Measurements from ENCODE around the gene WDR1. TPM values are rescaled to one million over a fixed set of nuclear protein-coding genes. Genes with fewer than 3 reads are reported as not detected.
A peak's percentile ranks its signal among the peaks of the same experiment; 100 is the strongest.

WDR1 gene
- total RNA-seq, 1 donor from 2014 or later, result 183 TPM

- intact Hi-C loops (cut with DNase I), result no loop called here
- no peak for ATAC-seq (ENCODE audit: poor library complexity)
- DNase-seq, result peak; percentile 2
Measured at GRCh38 chr4:10104991-10105276, 11.7 kb downstream of the WDR1 start.

- ATAC-seq (ENCODE audit: poor library complexity) (peak; percentile 15), DNase-seq (peak; percentile 37)
- intact Hi-C loops (cut with DNase I), result no loop called here
Measured at GRCh38 chr4:10104211-10104990, 12.2 kb downstream of the WDR1 start.

- ATAC-seq (ENCODE audit: poor library complexity), result no peak
- no peak for DNase-seq
- intact Hi-C loops (cut with DNase I), result no loop called here
Measured at GRCh38 chr4:10102474-10103332, 13.9 kb downstream of the WDR1 start.

GRCh38 chr4:10101671-10102473 lies 14.7 kb downstream of the WDR1 start:
- ATAC-seq (ENCODE audit: poor library complexity) (peak; percentile 62), DNase-seq (peak; percentile 67)
- intact Hi-C loops (cut with DNase I), result no loop called here

GRCh38 chr4:10100734-10101216 lies 15.8 kb downstream of the WDR1 start:
- peak; percentile 68 for DNase-seq
- peak; percentile 28 for ATAC-seq (ENCODE audit: poor library complexity)
- intact Hi-C loops (cut with DNase I), result no loop called here

GRCh38 chr4:10099499-10100325 lies 16.9 kb downstream of the WDR1 start:
- DNase-seq (no peak), ATAC-seq (ENCODE audit: poor library complexity) (no peak)
- intact Hi-C loops (cut with DNase I), result no loop called here

- intact Hi-C loops (cut with DNase I), result no loop called here
- no peak for ATAC-seq (ENCODE audit: poor library complexity)
- DNase-seq, result no peak
Measured at GRCh38 chr4:10098780-10099160, 17.8 kb downstream of the WDR1 start.

GRCh38 chr4:10097906-10098779 lies 18.5 kb downstream of the WDR1 start:
- intact Hi-C loops (cut with DNase I), result no loop called here
- no peak for ATAC-seq (ENCODE audit: poor library complexity)
- DNase-seq, result no peak

GRCh38 chr4:10096978-10097335 lies 19.6 kb downstream of the WDR1 start:
- no peak for DNase-seq
- intact Hi-C loops (cut with DNase I), result no loop called here
- no peak for ATAC-seq (ENCODE audit: poor library complexity)

GRCh38 chr4:10096201-10096977 lies 20.2 kb downstream of the WDR1 start:
- intact Hi-C loops (cut with DNase I), result no loop called here
- DNase-seq, result peak; percentile 77
- peak; percentile 68 for ATAC-seq (ENCODE audit: poor library complexity)

GRCh38 chr4:10095296-10095991 lies 21.2 kb downstream of the WDR1 start:
- ATAC-seq (ENCODE audit: poor library complexity) (no peak), DNase-seq (peak; percentile 38)
- intact Hi-C loops (cut with DNase I), result no loop called here

GRCh38 chr4:10094841-10095240 lies 21.8 kb downstream of the WDR1 start:
- DNase-seq, result peak; percentile 35
- intact Hi-C loops (cut with DNase I), result no loop called here
- ATAC-seq (ENCODE audit: poor library complexity), result no peak

- DNase-seq (peak; percentile 74), ATAC-seq (ENCODE audit: poor library complexity) (peak; percentile 59)
- intact Hi-C loops (cut with DNase I), result no loop called here
Measured at GRCh38 chr4:10093801-10094552, 22.6 kb downstream of the WDR1 start.

- DNase-seq (peak; percentile 47), ATAC-seq (ENCODE audit: poor library complexity) (no peak)
- intact Hi-C loops (cut with DNase I), result no loop called here
Measured at GRCh38 chr4:10093271-10093621, 23.4 kb downstream of the WDR1 start.

- intact Hi-C loops (cut with DNase I), result no loop called here
- ATAC-seq (ENCODE audit: poor library complexity) (peak; percentile 35), DNase-seq (peak; percentile 60)
Measured at GRCh38 chr4:10092481-10093270, 23.9 kb downstream of the WDR1 start.

All from Right ventricle myocardium superior (tissue), 1 donor.